ENCODE results near the gene SERPINB1. TPM values are rescaled to one million over a fixed set of nuclear protein-coding genes. Genes with fewer than 3 reads are reported as not detected.

The SERPINB1 gene
- total and polyA plus RNA-seq, 2 experiments from 2014 or later, result 5.6 to 6.5 TPM

DNA sequence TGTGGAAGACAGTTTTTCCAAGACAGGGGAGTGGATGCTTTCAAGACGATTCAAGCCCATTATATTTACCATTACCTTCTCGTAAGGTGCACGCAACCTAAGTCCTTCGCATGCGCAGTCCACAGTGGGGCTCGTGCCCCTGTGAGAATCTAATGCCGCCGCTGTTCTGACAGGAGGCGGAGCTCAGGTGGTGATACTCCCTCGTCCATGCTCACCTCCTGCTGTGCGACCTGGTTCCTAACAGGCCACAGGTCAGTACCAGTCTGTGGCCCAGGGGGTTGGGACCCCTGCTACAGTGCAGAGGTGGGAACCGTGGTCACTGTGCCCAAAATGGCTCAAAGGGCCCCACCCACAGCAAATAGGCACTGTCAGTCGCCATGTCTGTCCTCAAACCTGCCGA is 36.6 kb downstream of the SERPINB1 start (continued):
- no peak for TF ChIP-seq POLR2AphosphoS5 (IDR thresholded peaks at IDR 0.05; ENCODE audit: low read depth)
- TF ChIP-seq, protein P1, sequence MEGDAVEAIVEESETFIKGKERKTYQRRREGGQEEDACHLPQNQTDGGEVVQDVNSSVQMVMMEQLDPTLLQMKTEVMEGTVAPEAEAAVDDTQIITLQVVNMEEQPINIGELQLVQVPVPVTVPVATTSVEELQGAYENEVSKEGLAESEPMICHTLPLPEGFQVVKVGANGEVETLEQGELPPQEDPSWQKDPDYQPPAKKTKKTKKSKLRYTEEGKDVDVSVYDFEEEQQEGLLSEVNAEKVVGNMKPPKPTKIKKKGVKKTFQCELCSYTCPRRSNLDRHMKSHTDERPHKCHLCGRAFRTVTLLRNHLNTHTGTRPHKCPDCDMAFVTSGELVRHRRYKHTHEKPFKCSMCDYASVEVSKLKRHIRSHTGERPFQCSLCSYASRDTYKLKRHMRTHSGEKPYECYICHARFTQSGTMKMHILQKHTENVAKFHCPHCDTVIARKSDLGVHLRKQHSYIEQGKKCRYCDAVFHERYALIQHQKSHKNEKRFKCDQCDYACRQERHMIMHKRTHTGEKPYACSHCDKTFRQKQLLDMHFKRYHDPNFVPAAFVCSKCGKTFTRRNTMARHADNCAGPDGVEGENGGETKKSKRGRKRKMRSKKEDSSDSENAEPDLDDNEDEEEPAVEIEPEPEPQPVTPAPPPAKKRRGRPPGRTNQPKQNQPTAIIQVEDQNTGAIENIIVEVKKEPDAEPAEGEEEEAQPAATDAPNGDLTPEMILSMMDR (conservative IDR thresholded peaks at IDR 0.05; ENCODE audit: low read depth in 2 of 2), result no peak
- no peak for TF ChIP-seq NANOG (IDR thresholded peaks at IDR 0.05; ENCODE audit: borderline replicate concordance)
- TF ChIP-seq EZH2 (IDR thresholded peaks at IDR 0.05; ENCODE audit: low read depth, unreplicated experiment), result no peak
- TF ChIP-seq EZH2phosphoT487 (IDR thresholded peaks at IDR 0.05; ENCODE audit: unreplicated experiment), result no peak

DNA sequence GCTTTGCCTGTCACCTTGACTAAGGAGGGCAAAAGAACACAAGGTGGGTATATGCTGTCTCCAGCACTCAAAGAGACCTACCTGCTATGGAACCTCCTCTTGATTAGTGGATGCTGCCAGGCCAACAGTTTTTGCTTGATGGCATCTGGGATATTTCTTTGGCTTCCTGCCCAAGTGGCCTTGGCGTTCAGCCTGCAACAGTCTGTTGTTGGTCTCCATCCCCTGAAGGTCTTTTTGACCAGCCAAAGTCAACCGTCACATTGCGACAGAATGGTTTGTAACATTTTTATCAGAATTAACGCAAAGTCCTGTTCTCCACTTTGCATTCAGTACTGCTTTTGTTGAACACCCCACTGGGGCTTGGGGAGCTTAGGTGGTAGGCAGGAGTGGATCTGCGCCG is 37.1 kb downstream of the SERPINB1 start:
- Histone ChIP-seq H3K27me3 (ENCODE audit: insufficient read depth) (no peaks in the 10 kb centered on the region), H3K4me3 (no peak overlapping the region), H3F3A (replicated peaks; ENCODE audit: low read depth) (no peaks in the 10 kb centered on the region), H3K4me1 (ENCODE audit: insufficient read depth) (no peaks in the 10 kb centered on the region), H3K9me2 (ENCODE audit: insufficient read depth) (no peaks in the 10 kb centered on the region), H2AFZ (no peak overlapping the region), H3K36me3 (ENCODE audit: insufficient read depth) (no peaks in the 10 kb centered on the region), H3K4me2 (no peak overlapping the region), H4K20me1 (replicated peaks; ENCODE audit: insufficient read depth) (no peaks in the 10 kb centered on the region), H3K79me2 (replicated peaks; ENCODE audit: insufficient read depth) (no peaks in the 10 kb centered on the region), H3K27ac (ENCODE audit: low read depth) (no peak overlapping the region)
- peaks cover 10% of the 10 kb centered on the region for H3K27me3 Mint-ChIP-seq (ENCODE audit: insufficient read depth, low read depth, poor library complexity)
- ATAC-seq (no peak), DNase-seq (ENCODE audit: low spot score) (no peak)
- H3K36me3 Mint-ChIP-seq (ENCODE audit: low read depth), result 0 out of 3 replicates have a peak, but pooled peaks cover 2% of the 10 kb centered on the region
- no peak overlapping the region for H3K4me3 Mint-ChIP-seq
- no peaks in the 10 kb centered on the region; the same call in 2 of the 3 replicates for H3K4me1 Mint-ChIP-seq
- no peak for TF ChIP-seq ZNF331 (CRISPR knock-in tag; IDR thresholded peaks at IDR 0.05; ENCODE audit: low read depth)
- no peak for TF ChIP-seq NANOG (IDR thresholded peaks at IDR 0.05; ENCODE audit: borderline replicate concordance)
- TF ChIP-seq CREB1 (CRISPR knock-in tag; IDR thresholded peaks at IDR 0.05; ENCODE audit: low read depth), result no peak
- TF ChIP-seq, protein P1 (conservative IDR thresholded peaks at IDR 0.05; ENCODE audit: low read depth in 2 of 2), result no peak
- TF ChIP-seq JUNB (IDR thresholded peaks at IDR 0.05; ENCODE audit: unreplicated experiment), result no peak
- TF ChIP-seq, protein P2, sequence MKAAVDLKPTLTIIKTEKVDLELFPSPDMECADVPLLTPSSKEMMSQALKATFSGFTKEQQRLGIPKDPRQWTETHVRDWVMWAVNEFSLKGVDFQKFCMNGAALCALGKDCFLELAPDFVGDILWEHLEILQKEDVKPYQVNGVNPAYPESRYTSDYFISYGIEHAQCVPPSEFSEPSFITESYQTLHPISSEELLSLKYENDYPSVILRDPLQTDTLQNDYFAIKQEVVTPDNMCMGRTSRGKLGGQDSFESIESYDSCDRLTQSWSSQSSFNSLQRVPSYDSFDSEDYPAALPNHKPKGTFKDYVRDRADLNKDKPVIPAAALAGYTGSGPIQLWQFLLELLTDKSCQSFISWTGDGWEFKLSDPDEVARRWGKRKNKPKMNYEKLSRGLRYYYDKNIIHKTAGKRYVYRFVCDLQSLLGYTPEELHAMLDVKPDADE (IDR thresholded peaks at IDR 0.05), result no peak
- TF ChIP-seq, protein P3, sequence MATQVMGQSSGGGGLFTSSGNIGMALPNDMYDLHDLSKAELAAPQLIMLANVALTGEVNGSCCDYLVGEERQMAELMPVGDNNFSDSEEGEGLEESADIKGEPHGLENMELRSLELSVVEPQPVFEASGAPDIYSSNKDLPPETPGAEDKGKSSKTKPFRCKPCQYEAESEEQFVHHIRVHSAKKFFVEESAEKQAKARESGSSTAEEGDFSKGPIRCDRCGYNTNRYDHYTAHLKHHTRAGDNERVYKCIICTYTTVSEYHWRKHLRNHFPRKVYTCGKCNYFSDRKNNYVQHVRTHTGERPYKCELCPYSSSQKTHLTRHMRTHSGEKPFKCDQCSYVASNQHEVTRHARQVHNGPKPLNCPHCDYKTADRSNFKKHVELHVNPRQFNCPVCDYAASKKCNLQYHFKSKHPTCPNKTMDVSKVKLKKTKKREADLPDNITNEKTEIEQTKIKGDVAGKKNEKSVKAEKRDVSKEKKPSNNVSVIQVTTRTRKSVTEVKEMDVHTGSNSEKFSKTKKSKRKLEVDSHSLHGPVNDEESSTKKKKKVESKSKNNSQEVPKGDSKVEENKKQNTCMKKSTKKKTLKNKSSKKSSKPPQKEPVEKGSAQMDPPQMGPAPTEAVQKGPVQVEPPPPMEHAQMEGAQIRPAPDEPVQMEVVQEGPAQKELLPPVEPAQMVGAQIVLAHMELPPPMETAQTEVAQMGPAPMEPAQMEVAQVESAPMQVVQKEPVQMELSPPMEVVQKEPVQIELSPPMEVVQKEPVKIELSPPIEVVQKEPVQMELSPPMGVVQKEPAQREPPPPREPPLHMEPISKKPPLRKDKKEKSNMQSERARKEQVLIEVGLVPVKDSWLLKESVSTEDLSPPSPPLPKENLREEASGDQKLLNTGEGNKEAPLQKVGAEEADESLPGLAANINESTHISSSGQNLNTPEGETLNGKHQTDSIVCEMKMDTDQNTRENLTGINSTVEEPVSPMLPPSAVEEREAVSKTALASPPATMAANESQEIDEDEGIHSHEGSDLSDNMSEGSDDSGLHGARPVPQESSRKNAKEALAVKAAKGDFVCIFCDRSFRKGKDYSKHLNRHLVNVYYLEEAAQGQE (IDR thresholded peaks at IDR 0.05; ENCODE audit: unreplicated experiment), result no peak
- TF ChIP-seq POLR2AphosphoS5 (IDR thresholded peaks at IDR 0.05; ENCODE audit: low read depth), result no peak
- TF ChIP-seq EZH2phosphoT487 (IDR thresholded peaks at IDR 0.05; ENCODE audit: unreplicated experiment), result no peak
- no peak overlapping the region for H3K27ac Mint-ChIP-seq
- H3K9me3 Mint-ChIP-seq, result peaks cover 2% of the 10 kb centered on the region; the same call in 2 of the 3 replicates

Data from GM23338 (cell line).